Measurements from ENCODE around the gene CNIH3.

- no peak for TF ChIP-seq MXI1 (IDR thresholded peaks at IDR 0.05; ENCODE audit: low read depth, low read length)
- TF ChIP-seq, protein P1, sequence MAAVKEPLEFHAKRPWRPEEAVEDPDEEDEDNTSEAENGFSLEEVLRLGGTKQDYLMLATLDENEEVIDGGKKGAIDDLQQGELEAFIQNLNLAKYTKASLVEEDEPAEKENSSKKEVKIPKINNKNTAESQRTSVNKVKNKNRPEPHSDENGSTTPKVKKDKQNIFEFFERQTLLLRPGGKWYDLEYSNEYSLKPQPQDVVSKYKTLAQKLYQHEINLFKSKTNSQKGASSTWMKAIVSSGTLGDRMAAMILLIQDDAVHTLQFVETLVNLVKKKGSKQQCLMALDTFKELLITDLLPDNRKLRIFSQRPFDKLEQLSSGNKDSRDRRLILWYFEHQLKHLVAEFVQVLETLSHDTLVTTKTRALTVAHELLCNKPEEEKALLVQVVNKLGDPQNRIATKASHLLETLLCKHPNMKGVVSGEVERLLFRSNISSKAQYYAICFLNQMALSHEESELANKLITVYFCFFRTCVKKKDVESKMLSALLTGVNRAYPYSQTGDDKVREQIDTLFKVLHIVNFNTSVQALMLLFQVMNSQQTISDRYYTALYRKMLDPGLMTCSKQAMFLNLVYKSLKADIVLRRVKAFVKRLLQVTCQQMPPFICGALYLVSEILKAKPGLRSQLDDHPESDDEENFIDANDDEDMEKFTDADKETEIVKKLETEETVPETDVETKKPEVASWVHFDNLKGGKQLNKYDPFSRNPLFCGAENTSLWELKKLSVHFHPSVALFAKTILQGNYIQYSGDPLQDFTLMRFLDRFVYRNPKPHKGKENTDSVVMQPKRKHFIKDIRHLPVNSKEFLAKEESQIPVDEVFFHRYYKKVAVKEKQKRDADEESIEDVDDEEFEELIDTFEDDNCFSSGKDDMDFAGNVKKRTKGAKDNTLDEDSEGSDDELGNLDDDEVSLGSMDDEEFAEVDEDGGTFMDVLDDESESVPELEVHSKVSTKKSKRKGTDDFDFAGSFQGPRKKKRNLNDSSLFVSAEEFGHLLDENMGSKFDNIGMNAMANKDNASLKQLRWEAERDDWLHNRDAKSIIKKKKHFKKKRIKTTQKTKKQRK (IDR thresholded peaks at IDR 0.05; ENCODE audit: low read depth, low read length) = no peak
- TF ChIP-seq CHD2 (IDR thresholded peaks at IDR 0.05; ENCODE audit: borderline replicate concordance, low read depth, low read length) = no peak
- TF ChIP-seq TCF12 (IDR thresholded peaks at IDR 0.05; ENCODE audit: low read depth, low read length) = no peak
- TF ChIP-seq, protein P2, sequence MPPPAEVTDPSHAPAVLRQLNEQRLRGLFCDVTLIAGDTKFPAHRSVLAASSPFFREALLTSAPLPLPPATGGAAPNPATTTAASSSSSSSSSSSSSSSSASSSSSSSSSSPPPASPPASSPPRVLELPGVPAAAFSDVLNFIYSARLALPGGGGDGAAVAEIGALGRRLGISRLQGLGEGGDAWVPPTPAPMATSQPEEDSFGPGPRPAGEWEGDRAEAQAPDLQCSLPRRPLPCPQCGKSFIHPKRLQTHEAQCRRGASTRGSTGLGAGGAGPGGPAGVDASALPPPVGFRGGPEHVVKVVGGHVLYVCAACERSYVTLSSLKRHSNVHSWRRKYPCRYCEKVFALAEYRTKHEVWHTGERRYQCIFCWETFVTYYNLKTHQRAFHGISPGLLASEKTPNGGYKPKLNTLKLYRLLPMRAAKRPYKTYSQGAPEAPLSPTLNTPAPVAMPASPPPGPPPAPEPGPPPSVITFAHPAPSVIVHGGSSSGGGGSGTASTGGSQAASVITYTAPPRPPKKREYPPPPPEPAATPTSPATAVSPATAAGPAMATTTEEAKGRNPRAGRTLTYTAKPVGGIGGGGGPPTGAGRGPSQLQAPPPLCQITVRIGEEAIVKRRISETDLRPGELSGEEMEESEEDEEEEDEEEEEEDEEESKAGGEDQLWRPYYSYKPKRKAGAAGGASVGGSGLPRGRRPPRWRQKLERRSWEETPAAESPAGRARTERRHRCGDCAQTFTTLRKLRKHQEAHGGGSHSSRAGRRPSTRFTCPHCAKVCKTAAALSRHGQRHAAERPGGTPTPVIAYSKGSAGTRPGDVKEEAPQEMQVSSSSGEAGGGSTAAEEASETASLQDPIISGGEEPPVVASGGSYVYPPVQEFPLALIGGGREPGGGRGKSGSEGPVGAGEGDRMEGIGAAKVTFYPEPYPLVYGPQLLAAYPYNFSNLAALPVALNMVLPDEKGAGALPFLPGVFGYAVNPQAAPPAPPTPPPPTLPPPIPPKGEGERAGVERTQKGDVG (CRISPR knock-in tag; IDR thresholded peaks at IDR 0.05) = no peak
- TF ChIP-seq TAF1 (IDR thresholded peaks at IDR 0.05; ENCODE audit: borderline replicate concordance, low read depth, low read length) = no peak
- TF ChIP-seq CTCF (IDR thresholded peaks at IDR 0.05 in 2 of 3, conservative IDR thresholded peaks at IDR 0.05 in 1 of 3; ENCODE audit: control insufficient read depth in 2 of 3, extremely low read depth in 1 of 3, insufficient read depth in 1 of 3, low read depth in 3 of 3, low read length in 3 of 3) = no peak
- no peak for TF ChIP-seq ASH2L (IDR thresholded peaks at IDR 0.05; ENCODE audit: borderline replicate concordance, low read depth)
- TF ChIP-seq ESRRA (IDR thresholded peaks at IDR 0.05; ENCODE audit: low read length) = no peak
- no peak for TF ChIP-seq RCOR1 (conservative IDR thresholded peaks at IDR 0.05; ENCODE audit: low read depth, low read length)
- no peak for TF ChIP-seq MLLT1 (IDR thresholded peaks at IDR 0.05)
- TF ChIP-seq POLR2A (IDR thresholded peaks at IDR 0.05; ENCODE audit: low read depth, low read length) = no peak
- TF ChIP-seq CHD1 (IDR thresholded peaks at IDR 0.05; ENCODE audit: low read depth, low read length) = no peak
- TF ChIP-seq POLR2AphosphoS5 (IDR thresholded peaks at IDR 0.05; ENCODE audit: low read length) = no peak
Measured at GRCh38 chr1:224670506-224670905, 54.4 kb downstream of the CNIH3 start.

Data from GM12878 (cell line).